DMS79 treated with DMSO at 0.1 percent for 48 hours (cell line): ENCODE data around the gene APOB.

ENCODE experiments used
- DNase-seq: peaks from one replicate; lab custom pipeline; 2025; lab: John Stamatoyannopoulos, UW

The APOB gene

GRCh38 chr2:20982861-20983260 lies 61.0 kb downstream of the APOB start:
- DNase-seq, result no peak

- DNase-seq, result no peak
Observed at GRCh38 chr2:20977520-20978180, 66.2 kb downstream of the APOB start.

DNA sequence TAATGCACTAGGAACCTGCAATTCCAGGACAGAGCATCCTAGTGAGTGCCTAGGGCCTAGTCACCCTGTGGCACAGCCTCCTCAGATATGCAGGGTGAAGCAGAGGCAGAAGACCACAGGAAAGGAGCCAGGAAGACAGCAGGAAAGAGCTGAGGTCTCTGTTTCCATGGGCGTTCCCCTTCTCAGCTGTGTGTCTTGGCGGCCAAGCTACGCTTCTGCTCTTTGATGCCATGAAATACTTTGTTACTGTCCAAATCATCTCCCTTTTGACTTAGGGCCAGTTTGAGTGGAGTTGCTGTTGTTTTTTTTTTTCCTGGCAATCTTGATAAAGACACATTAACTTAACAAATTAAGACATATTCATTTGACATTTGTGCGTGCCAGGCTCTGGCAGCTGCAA lies 67.3 kb downstream of the APOB start:
- DNase-seq, result no peak

DNA sequence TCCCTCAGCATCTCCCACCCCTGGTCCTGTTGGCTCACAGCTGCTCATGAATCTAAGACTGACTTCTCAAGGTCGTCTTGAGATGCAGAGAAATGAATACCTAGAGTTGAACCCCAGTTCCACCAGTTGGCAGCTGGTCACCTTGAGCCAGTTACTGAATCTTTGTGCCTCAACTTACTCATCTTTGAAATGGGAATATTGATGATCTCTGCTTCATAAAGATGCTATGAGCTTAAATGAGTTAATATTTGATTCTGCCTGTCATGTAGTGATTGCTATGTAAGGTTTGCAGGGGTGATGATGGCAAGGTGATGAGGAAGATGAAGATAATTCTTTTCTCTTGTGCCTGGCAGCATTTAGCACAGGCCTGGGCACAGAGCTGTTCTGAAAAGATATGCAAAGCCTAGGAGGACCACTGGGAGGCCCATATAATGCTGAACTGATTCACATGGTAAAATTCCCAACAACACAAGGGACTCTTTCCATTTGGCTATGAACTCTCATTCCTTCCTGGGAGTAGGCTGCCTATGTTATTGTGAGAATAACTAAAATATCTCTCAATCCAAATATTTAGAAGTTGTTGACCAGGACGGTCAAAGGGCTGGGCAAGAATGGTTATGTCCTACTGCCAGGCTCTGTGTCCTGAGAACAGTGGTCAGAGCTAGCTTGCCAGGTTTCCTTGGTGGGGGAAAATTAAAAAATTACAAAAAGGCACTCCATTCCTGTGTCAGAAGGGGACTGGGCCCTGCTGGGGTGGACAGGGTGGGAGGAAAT lies 70.9 kb downstream of the APOB start:
- no peak for DNase-seq

- DNase-seq, result no peak
Observed at GRCh38 chr2:20972110-20972509, 71.8 kb downstream of the APOB start.

- no peak for DNase-seq
Observed at GRCh38 chr2:20970068-20970467, 73.8 kb downstream of the APOB start.

GRCh38 chr2:20966061-20966595 lies 77.7 kb downstream of the APOB start:
- DNase-seq, result no peak

- DNase-seq, result no peak
Observed at GRCh38 chr2:20965221-20965620, 78.7 kb downstream of the APOB start.

GRCh38 chr2:20963867-20964266 lies 80.0 kb downstream of the APOB start:
- peak; percentile 28 for DNase-seq

GRCh38 chr2:20962939-20963557 lies 80.8 kb downstream of the APOB start:
- peak; percentile 52 for DNase-seq

DNA sequence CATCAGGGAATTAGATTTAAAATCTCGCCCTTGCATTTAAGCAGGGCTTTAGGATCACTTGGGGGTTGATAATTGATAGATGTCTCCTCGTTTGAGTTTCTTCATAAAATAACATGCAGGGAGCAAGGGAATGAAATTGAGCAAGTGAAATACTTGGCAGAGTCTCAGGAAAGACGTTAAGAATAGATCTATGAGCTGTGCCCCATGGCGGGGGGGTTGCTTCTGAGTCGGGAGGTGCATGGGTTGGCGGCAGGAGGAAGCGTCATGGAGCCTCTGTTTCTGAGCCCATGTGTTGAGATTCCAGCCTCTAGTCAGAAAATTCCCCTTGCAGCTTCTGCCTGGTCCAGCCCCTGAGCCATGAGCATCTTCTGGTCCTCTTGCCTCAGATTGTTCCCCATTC lies 82.0 kb downstream of the APOB start:
- no peak for DNase-seq

DNA sequence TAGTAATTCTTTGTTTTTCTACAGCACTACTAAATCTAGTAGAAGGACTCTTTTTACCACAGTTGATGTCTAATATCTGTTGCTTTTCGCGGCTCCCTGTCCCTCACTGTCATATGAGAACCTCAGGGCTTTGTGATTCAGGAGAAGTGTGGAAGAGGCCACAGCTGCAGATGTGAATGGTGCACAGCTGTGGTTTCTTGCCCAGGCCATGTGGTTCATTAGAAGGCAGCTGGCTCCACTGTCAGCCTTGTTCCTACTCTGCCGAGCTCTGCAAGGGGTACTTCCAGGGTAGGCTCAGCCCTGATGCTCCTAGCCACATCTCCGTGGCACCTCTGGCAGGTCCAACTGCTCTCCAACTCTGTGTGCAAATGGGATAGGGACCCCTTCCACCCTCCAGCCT lies 83.9 kb downstream of the APOB start:
- no peak for DNase-seq

GRCh38 chr2:20959252-20959651 lies 84.6 kb downstream of the APOB start:
- DNase-seq, result no peak

GRCh38 chr2:20957788-20958525 lies 85.9 kb downstream of the APOB start:
- DNase-seq, result no peak

DNA sequence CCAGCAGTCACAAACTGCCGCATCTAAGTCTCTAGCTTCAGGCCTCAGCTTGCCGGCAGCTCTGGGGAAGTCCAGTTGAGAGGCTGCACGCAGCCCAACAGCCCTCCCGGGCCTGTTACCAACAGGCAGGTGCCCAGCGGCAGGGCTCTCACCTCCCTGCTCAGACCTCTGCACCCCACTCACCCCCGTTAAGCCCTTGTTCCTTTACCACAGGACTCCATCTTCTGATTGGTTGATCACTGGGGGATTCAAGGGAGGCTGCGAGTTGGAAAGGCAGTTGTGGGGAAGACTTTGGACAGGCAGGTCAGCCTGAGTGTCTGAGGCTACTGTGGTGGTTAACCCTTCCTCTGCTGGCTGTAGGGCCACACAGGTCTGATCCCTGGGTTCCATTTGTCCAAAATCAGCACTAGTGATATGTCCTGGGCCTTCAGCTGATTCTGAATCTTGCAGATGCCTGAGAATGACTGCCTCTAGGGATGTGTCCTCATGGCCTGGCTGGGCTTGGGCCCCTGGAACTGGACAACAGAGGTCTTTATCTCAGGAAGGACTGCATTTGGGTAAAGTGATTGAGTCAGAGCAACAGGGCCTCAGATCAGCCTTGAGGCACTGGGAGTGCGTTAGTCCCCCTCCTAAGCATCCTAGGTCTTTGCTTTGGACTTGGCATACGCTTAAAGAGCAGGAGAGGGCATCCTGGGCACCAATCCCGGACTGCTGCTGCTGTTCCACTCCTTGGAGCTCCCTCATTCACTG lies 88.4 kb downstream of the APOB start:
- DNase-seq, result no peak

DNA sequence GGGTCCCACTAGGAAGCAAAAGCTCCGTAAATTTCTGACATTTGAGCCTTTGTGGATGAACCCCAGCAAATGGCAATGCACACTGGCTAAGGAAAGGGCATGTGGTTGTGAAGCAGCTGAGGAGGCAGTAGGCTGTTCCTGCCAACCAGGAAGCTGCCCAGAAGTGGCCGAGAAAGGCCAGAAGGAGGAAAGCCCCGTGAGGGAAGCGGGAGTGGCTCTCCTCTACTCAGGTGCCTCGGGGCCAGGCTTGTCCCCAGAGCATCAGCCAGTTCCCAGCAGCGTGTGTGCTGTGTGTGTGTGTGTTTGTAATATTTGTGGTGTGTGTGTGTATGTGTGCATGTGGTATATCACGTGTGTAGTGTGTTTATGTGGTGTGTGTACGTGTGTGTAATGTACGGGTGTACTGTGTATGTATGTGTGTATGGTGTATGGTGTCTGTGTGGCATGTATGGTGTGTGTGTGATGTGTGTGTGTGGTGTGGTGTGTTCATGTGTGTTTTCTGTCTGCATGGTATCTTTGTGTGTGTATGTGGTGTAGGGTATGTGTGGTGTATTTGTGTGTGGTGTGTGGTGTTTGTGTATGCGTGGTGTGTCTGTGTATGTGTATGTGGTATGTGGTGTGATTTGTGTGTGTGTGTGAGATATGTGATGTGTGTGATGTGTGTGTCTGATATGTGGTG lies 90.6 kb downstream of the APOB start:
- DNase-seq, result no peak
